HG02623 (cell line): Measurements from ENCODE around the gene PI4K2A.
"Not testable (repeated sequence)": the region's sequence is repeated elsewhere in the genome, so short reads cannot be mapped to it uniquely, and the experiment has no call there.

Source experiments
- ATAC-seq: cut with Tn5 transposase; IDR thresholded peaks from one replicate; pipeline ENCODE4 v1.9.1; 2021; ENCODE audit warnings: moderate library complexity; ENCODE audit not compliant: unreplicated experiment

PI4K2A gene

DNA sequence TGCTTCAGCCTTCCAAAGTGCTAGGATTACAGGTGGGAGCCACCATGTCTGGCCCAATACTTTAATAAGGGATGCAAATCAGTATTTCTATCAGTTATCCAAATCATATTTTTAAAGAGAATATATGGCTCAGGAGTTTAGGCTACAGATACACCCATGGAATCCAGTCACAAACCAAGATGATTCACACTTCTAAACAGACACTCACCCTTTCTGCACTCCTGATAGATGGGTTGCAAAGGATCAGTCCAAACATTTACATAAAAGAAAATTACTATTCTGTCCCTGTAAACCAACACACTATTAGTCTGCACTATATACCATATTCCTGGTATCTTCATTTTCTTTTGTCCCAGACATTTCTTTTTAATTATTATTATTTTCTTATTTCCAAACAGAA is 9.4 kb upstream of the PI4K2A start:
- no peak for ATAC-seq

DNA sequence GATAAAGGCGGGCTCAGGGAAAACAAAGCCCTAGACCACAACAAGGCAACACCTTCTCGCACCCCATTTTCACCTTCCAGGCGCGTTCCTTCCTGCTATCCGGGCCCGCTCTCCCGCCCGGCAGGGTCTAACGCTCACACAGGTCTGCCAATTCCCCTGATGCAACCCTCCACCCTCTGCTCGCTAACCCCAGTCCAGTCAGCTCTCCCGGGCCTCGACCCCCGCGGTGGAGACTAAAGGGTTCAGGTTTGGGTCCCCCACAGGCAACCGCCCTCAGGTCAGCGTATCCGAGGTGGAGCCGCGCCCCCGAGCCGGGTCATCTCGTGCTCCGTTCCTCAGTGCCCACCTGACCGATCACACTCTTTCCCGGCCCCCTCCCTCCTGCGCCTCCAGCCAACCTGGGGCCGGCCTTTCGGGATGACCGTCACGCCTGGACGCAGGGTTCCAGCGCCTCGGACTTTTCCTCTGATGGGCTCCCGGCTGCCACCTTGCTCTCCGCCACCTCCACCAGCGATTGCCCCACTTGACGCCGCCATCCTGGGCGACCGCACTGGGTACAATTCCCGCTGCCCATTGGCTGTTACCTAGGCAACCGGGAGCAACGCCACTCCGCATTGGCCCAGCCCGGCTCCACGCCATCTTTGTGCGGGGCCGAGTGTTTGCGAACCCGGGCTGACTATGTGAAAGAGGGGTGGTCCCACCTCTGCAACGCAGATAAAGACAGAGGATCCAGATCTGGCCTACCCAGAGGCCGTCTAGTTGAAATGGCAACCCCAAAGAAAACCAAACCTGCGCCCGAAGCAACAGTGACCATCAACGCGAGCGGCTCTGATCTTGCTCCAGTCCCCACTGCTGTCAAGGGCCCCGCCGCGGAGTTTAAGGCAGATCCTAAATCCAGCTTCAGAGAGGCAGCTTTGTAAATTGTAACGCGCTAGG is 7.3 kb upstream of the PI4K2A start, which contains the start of gene MORN4:
TSS of gene MORN4 (minus strand) at position 552 of the 936 bp plus-strand sequence. CDS start 13,847 bp downstream, outside the sequence.
- peak; percentile 99 for ATAC-seq

- ATAC-seq: no peak
These were observed 6.5 kb upstream of the PI4K2A start for GRCh38 chr10:97633921-97634320.

- ATAC-seq: no peak
These were observed 4.9 kb upstream of the PI4K2A start for GRCh38 chr10:97635577-97635976.

GRCh38 chr10:97639090-97639489 is 1.4 kb upstream of the PI4K2A start:
- not testable (repeated sequence) for ATAC-seq

- ATAC-seq: peak; percentile 10
These were observed 669 bp downstream of the PI4K2A start for GRCh38 chr10:97640868-97641811.

DNA sequence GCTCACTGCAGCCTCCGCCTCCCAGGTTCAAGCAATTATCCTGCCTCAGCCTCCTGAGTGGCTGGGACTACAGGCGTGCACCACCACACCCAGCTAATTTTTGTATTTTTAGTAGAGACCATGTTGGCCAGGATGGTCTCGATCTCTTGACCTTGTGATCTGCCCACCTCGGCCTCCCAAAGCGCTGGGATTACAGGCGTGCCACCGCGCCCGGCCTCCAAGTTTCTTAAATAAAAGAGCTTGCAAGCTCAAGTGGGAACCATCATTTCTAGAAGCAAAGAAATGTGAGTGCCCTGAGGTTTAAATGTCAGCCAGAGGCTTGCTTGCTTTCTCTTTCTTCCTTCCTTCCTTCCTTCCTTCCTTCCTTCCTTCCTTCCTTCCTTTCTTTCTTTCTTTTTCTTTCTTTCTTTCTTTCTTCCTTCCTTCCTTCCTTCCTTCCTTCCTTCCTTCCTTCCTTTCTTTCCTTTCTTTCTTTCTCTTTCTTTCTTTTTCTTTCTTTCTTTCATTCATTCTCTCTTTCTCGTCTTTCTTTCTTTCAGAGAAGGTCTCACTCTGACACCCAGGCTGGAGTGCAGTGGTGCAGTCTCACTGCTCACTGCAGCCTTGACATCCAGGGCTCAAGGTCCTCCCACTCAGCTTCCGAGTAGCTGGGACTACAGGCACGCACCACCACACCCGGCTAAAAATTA is 2.1 kb downstream of the PI4K2A start:
- ATAC-seq: not testable (repeated sequence)

DNA sequence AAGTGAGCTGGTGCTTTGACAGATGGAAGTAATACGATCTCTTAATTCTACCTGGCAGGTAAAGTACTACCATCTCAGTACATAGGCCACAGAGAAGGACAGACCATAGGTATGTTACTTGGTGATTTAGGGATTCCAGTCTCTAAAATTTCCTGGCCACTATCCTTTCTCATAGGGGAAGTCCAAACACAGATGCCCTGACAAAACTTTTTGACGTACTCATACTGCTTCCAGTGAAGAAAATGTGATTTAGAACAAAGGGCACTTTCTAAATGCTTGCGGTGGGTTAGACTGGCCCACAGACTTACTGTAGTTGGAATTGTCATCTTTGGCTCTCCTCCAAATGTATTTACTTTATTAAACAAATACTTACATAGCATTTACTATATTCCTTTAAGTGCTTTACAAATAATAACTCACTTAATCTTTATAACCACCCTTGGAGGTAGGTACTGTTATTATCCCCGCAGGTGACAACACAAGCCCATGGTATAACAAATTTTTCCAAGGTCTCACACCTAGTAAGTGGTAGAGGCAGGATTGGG is 3.0 kb downstream of the PI4K2A start:
- no peak for ATAC-seq

DNA sequence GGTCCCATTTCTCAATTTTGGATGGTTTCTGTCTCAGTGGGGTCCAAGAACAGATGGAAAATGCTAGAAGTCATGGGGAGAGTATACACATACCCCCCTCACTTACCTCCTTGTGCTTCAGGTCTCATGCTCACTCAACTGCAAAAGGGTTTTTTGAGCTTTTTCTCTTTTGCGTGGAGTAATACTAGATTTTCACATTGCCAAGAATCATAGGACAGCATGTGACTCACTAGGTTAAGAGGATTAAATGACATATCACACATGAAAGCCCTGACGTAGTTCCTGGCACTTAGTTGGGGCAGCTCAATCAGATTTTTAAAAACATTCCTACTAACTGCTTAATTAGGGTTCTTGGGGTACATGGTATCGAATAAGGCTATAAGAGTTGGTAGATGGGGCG is 4.5 kb downstream of the PI4K2A start:
- ATAC-seq: no peak

GRCh38 chr10:97647556-97647955 is 7.1 kb downstream of the PI4K2A start:
- no peak for ATAC-seq

DNA sequence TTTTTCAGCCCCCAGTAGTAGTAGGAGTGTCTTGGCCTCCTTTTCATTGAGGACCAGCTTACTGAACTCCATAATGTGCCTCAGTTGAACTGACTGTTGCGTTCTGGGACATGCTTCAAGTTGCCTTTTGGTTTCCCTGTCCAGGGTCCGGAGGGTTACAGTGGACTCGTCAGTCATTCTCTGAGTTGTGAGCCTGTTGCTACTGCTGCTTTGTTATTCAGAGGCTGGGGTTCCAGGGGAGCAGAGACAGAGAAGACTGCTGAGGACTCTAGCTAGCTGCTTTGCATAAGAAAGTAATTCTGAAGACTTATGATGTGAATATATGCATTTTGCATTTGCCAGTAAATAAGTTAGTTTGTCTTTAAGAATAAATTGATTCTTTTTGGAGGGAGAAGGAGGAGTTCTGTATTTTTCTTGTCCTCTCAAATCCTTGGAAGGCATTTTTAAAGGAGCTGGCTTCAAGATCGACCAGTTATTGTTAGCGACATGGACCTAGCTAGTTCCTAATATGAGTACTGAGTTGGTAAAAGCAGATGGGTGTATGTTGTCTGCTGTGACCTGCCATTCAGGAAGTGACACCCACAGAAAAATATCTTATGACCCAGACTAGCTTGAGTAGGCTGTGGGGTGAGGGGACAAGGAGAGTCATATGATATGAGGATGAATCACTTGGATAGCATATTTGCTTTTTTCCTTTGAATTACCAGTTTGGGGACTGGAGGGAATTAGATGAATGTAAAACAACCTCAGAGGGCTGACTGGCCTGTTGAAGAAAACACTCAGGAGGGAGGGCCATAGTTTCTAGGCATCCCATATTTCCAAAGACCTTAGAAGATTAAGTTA is 8.3 kb downstream of the PI4K2A start:
- peak; percentile 85 for ATAC-seq

- not testable (repeated sequence) for ATAC-seq
These were observed 8.9 kb downstream of the PI4K2A start for GRCh38 chr10:97649405-97649750.

GRCh38 chr10:97650726-97651125 is 10.3 kb downstream of the PI4K2A start:
- no peak for ATAC-seq

DNA sequence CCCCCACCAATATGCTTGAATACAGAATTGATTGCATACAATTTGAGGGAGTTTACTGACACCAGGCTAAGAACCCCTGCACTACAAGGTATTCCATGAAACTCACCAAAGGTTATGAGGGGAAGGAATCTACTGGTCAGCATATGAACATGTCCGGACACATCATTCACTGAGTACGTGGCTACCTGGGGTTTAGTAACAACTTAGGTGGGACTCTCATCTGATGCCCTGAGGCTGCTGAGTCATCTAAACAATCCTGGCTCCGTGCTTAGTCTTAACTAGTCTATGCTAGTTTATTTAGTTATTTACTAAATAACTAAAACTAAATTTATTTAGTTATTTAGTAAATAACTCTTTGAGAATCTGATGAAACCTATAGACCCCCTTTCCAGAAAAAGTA is 11.3 kb downstream of the PI4K2A start:
- ATAC-seq: no peak

DNA sequence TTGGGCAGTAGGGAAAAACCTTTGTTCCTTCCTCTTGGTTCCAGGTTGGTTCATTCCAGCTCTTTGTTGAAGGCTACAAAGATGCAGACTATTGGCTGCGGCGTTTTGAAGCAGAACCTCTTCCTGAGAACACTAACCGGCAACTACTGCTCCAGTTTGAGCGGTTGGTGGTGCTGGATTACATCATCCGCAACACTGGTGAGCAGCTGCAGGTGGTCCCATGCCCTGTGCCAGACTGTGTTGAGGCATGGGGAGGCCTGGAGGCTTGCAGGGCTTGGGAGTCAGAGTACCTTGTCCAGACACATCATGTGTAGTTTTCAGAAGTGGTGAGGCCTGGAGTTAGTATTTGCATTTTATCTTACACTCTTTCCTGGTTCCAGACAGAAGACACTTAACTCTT is 16.3 kb downstream of the PI4K2A start:
- ATAC-seq: no peak

DNA sequence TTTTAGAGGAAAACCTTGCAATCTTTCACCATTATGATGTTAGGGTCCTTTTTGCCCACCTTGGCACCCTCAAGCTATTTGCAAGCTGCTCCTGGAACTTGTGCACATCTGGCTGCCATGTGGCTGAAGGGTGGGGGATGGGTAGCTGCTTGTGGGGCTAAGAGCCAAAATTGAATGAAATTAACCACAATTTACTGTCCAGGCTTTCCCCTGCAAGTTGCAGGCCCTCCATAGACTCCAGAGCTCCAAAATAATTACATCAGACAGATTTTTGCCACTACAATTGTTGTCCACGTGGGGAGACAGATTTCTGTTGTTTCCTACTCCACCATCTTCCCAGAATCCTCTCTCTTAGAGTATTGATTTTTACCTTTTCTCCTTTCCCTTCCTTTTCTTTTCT is 19.1 kb downstream of the PI4K2A start:
- ATAC-seq: no peak

DNA sequence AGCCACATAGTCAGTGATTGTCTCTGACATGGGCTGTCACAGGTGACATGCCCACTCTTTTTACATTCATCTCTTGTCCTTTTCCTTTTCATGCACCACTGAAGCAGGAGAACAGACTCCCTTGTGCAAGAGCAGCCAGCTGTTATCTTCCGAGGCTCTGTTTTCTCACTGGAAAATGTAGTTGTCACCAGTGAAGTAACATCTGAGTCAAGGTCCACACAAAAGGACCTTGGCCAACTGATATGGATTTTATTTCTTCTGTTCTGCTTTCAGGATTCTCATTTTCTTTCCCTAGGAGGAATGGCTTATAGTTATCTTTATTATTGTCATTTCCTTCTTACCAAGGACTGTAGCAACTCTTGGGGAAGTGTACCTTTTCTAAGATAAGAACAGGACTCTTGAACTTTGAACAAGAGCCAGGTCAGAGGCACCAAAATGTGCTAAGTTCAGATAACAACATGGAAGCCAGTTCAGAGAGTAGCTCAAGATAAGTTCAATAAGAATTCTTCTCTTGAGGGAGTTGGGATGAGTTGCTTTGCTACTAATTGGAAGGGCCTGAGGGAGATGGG is 23.9 kb downstream of the PI4K2A start:
- ATAC-seq: no peak

DNA sequence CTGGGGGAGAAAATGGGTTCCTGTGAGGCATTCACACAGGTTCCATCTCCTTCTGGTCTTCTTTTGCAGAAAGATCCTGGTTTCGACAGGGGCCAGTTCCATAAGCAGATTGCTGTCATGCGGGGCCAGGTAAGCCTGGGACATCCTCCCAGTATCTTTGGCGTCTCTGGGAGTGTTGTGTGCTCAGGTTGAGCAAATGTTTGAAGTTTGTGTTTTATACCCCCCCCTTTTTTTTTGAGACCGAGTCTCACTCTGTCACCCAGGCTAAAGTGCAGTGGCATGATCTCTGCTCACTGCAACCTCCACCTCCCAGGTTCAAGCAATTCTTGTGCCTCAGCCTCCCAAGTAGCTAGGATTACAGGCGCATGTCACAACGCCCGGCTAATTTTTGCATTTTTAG is 26.5 kb downstream of the PI4K2A start:
- ATAC-seq: no peak

DNA sequence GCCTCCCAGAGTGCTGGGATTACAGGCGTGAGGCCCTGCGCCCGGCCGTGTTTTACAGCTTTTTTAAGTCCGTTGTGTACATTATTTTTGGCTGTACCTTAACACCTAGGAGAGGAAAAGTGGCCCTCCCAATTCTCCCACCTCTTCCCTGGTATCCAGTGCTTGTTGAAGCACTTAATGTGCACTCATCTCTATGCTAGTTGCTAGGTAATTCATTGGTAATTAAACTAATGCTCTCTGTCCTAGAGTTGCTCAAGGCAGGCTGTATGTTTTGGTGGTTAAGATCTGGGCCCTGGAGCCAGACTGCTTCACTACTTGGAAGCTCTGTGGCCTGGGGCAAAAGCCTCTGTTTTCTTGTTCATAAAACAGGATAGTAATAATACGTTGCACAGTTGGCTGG is 27.0 kb downstream of the PI4K2A start:
- ATAC-seq: no peak

DNA sequence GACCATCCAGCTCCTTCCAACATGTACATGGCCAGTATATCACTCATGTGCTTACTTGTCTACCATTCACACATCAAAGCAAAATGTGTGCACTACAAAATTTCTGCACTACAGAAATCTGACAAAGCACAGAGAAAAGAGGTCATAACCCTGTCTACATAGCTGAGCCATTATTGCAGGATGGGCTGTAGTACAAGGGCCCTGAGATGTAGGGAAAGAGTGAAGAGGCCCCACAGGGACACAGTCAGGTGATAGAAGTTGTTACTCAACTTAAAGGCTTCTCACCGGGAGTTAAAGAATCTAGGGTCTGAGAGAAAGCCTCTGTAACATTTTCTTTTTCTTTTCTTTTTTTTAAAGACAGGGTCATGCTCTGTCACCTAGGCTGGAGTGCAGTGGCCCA is 29.1 kb downstream of the PI4K2A start:
- no peak for ATAC-seq
